ENCODE data around the gene ZBTB4.
"Not testable (repeated sequence)": the region's sequence is repeated elsewhere in the genome, so short reads cannot be mapped to it uniquely, and the experiment has no call there.

Gene ZBTB4

GRCh38 chr17:7474767-7475166 is 4.7 kb downstream of the ZBTB4 start:
- Mint-ChIP-seq H3K36me3 (peaks cover 14% of the 10 kb centered on the region), H3K4me1 (peaks cover 48% of the 10 kb centered on the region)
- DNase-seq, H3K4me3 Mint-ChIP-seq, H3K27me3 Mint-ChIP-seq, CTCF ChIA-PET, H3K9me3 Mint-ChIP-seq, H3K27ac Mint-ChIP-seq: not testable (repeated sequence)

GRCh38 chr17:7471729-7472128 is 7.7 kb downstream of the ZBTB4 start:
- no peak for DNase-seq
- Mint-ChIP-seq H3K27ac (peak overlapping the region; percentile 59), H3K27me3 (no peaks in the 10 kb centered on the region), H3K36me3 (peaks cover 14% of the 10 kb centered on the region), H3K4me1 (peaks cover 32% of the 10 kb centered on the region), H3K9me3 (no peaks in the 10 kb centered on the region), H3K4me3 (no peak overlapping the region)
- CTCF ChIA-PET, result interaction anchor here (1.0 kb wide), 1 partner anchor 89 kb away, joined by 4 read pairs; no protein-coding TSS in a partner anchor

DNA sequence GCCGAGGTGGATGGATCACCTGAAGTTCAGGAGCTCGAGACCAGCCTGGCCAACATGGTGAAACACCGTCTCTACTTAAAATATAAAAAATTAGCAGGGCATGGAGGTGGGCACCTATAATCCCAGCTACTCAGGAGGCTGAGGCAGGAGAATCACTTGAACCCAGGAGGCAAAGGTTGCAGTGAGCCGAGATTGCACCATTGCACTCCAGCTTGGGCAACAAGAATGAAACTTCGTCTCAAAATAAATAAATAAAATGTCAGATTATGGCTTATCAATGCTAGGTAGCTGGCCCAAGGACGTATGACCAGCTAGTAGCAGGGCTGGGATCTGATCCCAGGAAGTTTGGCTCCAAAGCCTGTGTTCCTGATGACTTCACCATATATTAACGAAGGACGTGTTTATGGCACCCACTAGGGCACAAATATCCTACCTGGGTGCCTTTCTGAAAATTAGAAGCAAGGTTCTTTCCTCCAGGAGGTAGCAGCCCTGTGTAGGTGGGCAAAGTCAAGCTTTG is 8.9 kb downstream of the ZBTB4 start:
- DNase-seq, H3K36me3 Mint-ChIP-seq, H3K27me3 Mint-ChIP-seq, CTCF ChIA-PET, H3K9me3 Mint-ChIP-seq, H3K27ac Mint-ChIP-seq, H3K4me3 Mint-ChIP-seq: not testable (repeated sequence)
- peaks cover 22% of the 10 kb centered on the region for H3K4me1 Mint-ChIP-seq

DNA sequence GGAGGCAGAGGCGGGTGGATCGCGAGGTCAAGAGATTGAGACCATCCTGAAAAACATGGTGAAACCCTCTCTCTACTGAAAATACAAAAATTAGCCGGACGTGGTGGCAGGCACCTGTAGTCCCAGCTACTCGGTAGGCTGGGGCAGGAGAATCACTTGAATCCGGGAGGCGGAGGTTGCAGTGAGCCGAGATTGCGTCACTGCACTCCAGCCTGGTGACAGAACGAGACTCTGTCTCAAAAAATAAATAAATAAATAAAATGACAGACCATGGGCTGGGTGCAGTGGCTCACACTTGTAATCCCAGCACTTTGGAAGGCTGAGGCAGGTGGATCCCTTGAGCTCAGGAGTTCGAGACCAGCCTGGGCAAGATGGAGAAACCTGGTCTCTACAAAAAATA is 9.6 kb downstream of the ZBTB4 start:
- CTCF ChIA-PET, H3K27ac Mint-ChIP-seq, H3K27me3 Mint-ChIP-seq, H3K4me3 Mint-ChIP-seq, H3K36me3 Mint-ChIP-seq, DNase-seq, H3K9me3 Mint-ChIP-seq: not testable (repeated sequence)
- H3K4me1 Mint-ChIP-seq, result peaks cover 22% of the 10 kb centered on the region

GRCh38 chr17:7468804-7469389 is 10.5 kb downstream of the ZBTB4 start:
- Mint-ChIP-seq H3K27me3 (no peaks in the 10 kb centered on the region), H3K9me3 (no peaks in the 10 kb centered on the region), H3K36me3 (peaks cover 8% of the 10 kb centered on the region), H3K4me3 (no peak overlapping the region), H3K4me1 (peaks cover 22% of the 10 kb centered on the region), H3K27ac (no peak overlapping the region)
- no peak for DNase-seq
- CTCF ChIA-PET, result no interaction called here

GRCh38 chr17:7468290-7468689 is 11.1 kb downstream of the ZBTB4 start:
- Mint-ChIP-seq H3K9me3 (no peaks in the 10 kb centered on the region), H3K4me3 (no peak overlapping the region), H3K36me3 (peaks cover 12% of the 10 kb centered on the region), H3K27me3 (no peaks in the 10 kb centered on the region), H3K4me1 (peaks cover 18% of the 10 kb centered on the region), H3K27ac (no peak overlapping the region)
- CTCF ChIA-PET, result no interaction called here
- no peak for DNase-seq

DNA sequence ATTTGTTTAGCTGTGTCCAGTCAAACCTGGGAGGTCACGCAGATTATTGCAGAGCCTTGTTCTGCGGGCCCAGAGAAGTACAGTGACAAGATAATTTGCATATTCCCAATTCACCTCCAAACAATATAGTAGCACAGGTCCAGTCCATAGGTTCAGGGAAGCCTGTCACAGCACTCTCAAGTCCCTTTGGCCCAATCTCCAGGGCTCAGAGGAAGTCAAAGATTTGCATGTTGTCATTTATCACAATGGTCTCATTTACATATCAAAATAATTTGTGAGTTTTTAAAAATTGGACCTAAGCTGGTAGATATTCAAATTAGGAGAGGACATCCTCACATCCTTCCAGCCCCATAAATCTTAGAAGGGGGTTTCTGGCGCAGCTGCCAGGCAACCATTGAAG is 11.9 kb downstream of the ZBTB4 start:
- H3K27ac Mint-ChIP-seq, result no peak overlapping the region
- no peaks in the 10 kb centered on the region for H3K27me3 Mint-ChIP-seq
- H3K36me3 Mint-ChIP-seq, result peaks cover 15% of the 10 kb centered on the region
- peaks cover 18% of the 10 kb centered on the region for H3K4me1 Mint-ChIP-seq
- no peaks in the 10 kb centered on the region for H3K9me3 Mint-ChIP-seq
- no peak for DNase-seq
- CTCF ChIA-PET, result no interaction called here
- H3K4me3 Mint-ChIP-seq, result no peak overlapping the region

DNA sequence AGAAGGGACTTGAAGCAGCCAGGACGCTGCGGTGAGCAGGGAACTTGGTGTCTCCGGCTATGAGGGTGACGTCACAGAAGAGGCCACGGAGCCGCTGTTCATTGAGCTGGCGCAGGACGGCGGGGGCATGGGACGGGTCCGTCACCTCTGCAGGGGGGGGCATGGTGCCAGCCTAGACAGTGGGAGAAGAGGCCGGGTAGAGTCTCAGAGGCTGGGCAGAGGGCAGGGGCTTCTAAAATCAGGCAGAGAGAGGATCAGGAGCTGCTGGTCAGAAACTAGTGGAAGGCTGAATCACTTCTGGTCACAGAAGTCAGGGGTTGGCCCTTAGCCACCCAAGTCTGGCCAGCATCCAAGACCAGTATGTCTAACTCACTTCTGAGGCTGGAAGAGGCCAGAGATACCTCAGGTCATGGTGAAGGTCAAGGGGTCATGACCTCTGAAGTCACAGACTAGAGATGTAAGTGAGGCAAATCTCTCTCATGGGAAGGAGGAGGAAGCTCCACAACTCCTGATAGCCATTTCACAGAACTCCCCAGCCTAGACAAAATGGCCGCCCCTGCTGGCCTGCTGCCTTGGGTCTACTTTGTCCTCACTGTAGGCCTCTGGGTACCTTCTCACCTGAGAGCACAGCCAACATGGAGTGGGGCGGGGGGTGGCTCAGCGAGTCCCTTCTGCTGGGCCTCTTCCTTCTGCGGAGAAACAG is 12.6 kb downstream of the ZBTB4 start:
- Mint-ChIP-seq H3K4me3 (no peak overlapping the region), H3K4me1 (peaks cover 13% of the 10 kb centered on the region), H3K27ac (no peak overlapping the region), H3K36me3 (peaks cover 15% of the 10 kb centered on the region), H3K9me3 (no peaks in the 10 kb centered on the region), H3K27me3 (no peaks in the 10 kb centered on the region)
- no peak for DNase-seq
- CTCF ChIA-PET, result interaction anchor here (1.3 kb wide), 1 partner anchor 94 kb away, joined by 3 read pairs; no protein-coding TSS in a partner anchor

DNA sequence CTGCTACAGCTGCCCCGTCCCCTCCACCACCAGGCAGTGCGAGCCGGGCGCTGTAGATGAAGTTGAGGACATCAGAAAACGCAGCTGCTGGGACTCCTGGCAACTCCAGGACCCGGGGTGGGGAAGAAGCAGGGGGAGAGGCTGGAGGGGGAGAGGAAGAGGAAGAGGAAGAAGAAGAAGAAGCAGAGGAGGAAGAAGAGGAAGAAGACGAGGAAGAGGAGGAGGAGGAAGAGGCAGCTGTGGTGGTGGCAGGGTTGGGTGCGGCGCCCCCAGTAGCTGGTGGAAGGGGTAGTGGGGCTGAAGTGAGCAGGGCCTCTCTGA is 13.2 kb downstream of the ZBTB4 start:
- Mint-ChIP-seq H3K36me3 (peaks cover 17% of the 10 kb centered on the region), H3K27me3 (no peaks in the 10 kb centered on the region), H3K4me1 (peaks cover 8% of the 10 kb centered on the region), H3K4me3 (no peak overlapping the region), H3K27ac (no peak overlapping the region), H3K9me3 (no peaks in the 10 kb centered on the region)
- CTCF ChIA-PET, result interaction anchor here (1.3 kb wide), 1 partner anchor 94 kb away, joined by 3 read pairs; no protein-coding TSS in a partner anchor
- no peak for DNase-seq

GRCh38 chr17:7465597-7466275 is 13.7 kb downstream of the ZBTB4 start:
- Mint-ChIP-seq H3K27ac (no peak overlapping the region), H3K36me3 (peaks cover 20% of the 10 kb centered on the region), H3K4me1 (peaks cover 6% of the 10 kb centered on the region), H3K27me3 (no peaks in the 10 kb centered on the region), H3K4me3 (no peak overlapping the region), H3K9me3 (no peaks in the 10 kb centered on the region)
- CTCF ChIA-PET, result interaction anchor here (1.3 kb wide), 1 partner anchor 95 kb away, joined by 3 read pairs; no protein-coding TSS in a partner anchor
- no peak for DNase-seq

DNA sequence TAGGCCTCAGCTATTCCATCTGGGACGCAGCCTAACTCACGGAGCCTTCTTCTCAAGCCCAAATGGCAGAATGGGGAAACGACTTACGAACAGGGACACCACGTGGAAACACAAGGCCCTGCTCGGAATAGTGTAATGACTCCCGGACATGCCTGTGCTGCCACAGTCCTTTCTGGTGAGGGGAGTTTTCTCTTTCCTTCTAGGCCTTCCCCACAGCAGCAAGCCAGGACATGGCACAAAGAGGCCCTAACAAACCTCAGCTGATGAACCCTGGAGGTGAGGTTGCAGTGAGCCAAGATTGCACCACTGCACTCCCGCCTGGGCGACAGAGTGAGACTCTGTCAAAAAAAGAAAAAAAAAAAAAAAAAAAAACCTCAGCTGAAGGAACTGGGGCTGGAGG is 15.3 kb downstream of the ZBTB4 start:
- CTCF ChIA-PET, result no interaction called here
- Mint-ChIP-seq H3K27me3 (no peaks in the 10 kb centered on the region), H3K4me1 (peaks cover 8% of the 10 kb centered on the region), H3K36me3 (peaks cover 31% of the 10 kb centered on the region), H3K4me3 (no peak overlapping the region), H3K27ac (no peak overlapping the region), H3K9me3 (no peaks in the 10 kb centered on the region)
- no peak for DNase-seq

- H3K4me1 Mint-ChIP-seq, result peaks cover 12% of the 10 kb centered on the region
- H3K9me3 Mint-ChIP-seq, result no peaks in the 10 kb centered on the region
- CTCF ChIA-PET, result no interaction called here
- peaks cover 37% of the 10 kb centered on the region for H3K36me3 Mint-ChIP-seq
- no peak overlapping the region for H3K4me3 Mint-ChIP-seq
- H3K27ac Mint-ChIP-seq, result no peak overlapping the region
- no peaks in the 10 kb centered on the region for H3K27me3 Mint-ChIP-seq
- no peak for DNase-seq
These were observed 16.0 kb downstream of the ZBTB4 start for GRCh38 chr17:7463372-7463846.

GRCh38 chr17:7462474-7463371 is 16.7 kb downstream of the ZBTB4 start:
- peaks cover 13% of the 10 kb centered on the region for H3K4me1 Mint-ChIP-seq
- no peaks in the 10 kb centered on the region for H3K27me3 Mint-ChIP-seq
- no peaks in the 10 kb centered on the region for H3K9me3 Mint-ChIP-seq
- H3K36me3 Mint-ChIP-seq, result peaks cover 37% of the 10 kb centered on the region
- H3K4me3 Mint-ChIP-seq, result no peak overlapping the region
- no peak overlapping the region for H3K27ac Mint-ChIP-seq
- CTCF ChIA-PET, result interaction anchor here (1.0 to 1.5 kb wide), 2 partner anchors 98 to 441 kb away, joined by 3 to 4 read pairs; partner anchors contain the start of gene SENP3
- DNase-seq, result no peak
